HL-60 (cell line): ENCODE results near the gene STMP1.

Source experiments
- DNase-seq, 2 experiments: peaks; one replicate each; pipeline ENCODE4 v3.0.0-alpha.2; 2010 to 2020; ENCODE audit warnings: low read depth in 1 of 2, low spot score in 1 of 2
- H3K27ac ChIP-seq: fragments of 250-450 bp; sonication (Bioruptor Pico); replicated peaks from 2 replicates; pipeline ENCODE4 v1.5.1; 2020; ENCODE audit warnings: mild to moderate bottlenecking, moderate library complexity
- H3K27me3 ChIP-seq: fragments of 250-450 bp; sonication (Bioruptor Pico); 2 replicates; pipeline ENCODE4 v1.5.1; 2021; ENCODE audit warnings: mild to moderate bottlenecking, moderate library complexity; ENCODE audit not compliant: insufficient read depth, poor library complexity, severe bottlenecking
- H3K4me3 ChIP-seq: replicated peaks from 2 replicates; pipeline ENCODE4 v1.5.1; 2011; ENCODE audit warnings: mild to moderate bottlenecking, control low read depth, low read length; ENCODE audit not compliant: insufficient read depth
- CTCF ChIP-seq: IDR thresholded peaks from one replicate; pipeline ENCODE4 v1.5.1; 2011; ENCODE audit warnings: low read length, control low read depth, inconsistent platforms; ENCODE audit not compliant: insufficient read depth
- GABPA ChIP-seq: IDR thresholded peaks from 2 replicates; pipeline ENCODE4 v1.6.1; 2012; ENCODE audit warnings: low read depth
- POLR2AphosphoS5 ChIP-seq: IDR thresholded peaks from 2 replicates; pipeline ENCODE4 v1.6.1; 2012; ENCODE audit warnings: low read depth
- REST ChIP-seq: IDR thresholded peaks from 2 replicates; pipeline ENCODE4 v1.6.1; 2012; ENCODE audit warnings: low read depth; ENCODE audit not compliant: insufficient replicate concordance
- SPI1 ChIP-seq: IDR thresholded peaks from 2 replicates; pipeline ENCODE4 v1.6.1; 2012; ENCODE audit warnings: low read depth, mild to moderate bottlenecking, borderline replicate concordance

The STMP1 gene

GRCh38 chr7:135717693-135718092 lies 55.4 kb downstream of the STMP1 start:
- Histone ChIP-seq H3K27ac (no peak overlapping the region), H3K4me3 (no peak overlapping the region), H3K27me3 (no peaks in the 10 kb centered on the region)
- TF ChIP-seq GABPA (no peak), SPI1 (no peak), CTCF (no peak), POLR2AphosphoS5 (no peak), REST (no peak)
- no peak for DNase-seq

- no peak for TF ChIP-seq REST
- TF ChIP-seq SPI1 = no peak
- TF ChIP-seq GABPA = no peak
- no peak for TF ChIP-seq POLR2AphosphoS5
- TF ChIP-seq CTCF = no peak
- DNase-seq = no peak
- no peak overlapping the region for H3K4me3 ChIP-seq
These were observed 55.9 kb downstream of the STMP1 start for GRCh38 chr7:135718219-135718618.

GRCh38 chr7:135718794-135719437 lies 56.6 kb downstream of the STMP1 start:
- TF ChIP-seq CTCF = no peak
- no peak for TF ChIP-seq SPI1
- no peak for TF ChIP-seq GABPA
- TF ChIP-seq POLR2AphosphoS5 = no peak
- TF ChIP-seq REST = no peak
- DNase-seq = no peak
- Histone ChIP-seq H3K27me3 (no peaks in the 10 kb centered on the region), H3K27ac (no peak overlapping the region), H3K4me3 (no peak overlapping the region)

More at GRCh38 chr7:135718219-135718618, 55.9 kb downstream of the STMP1 start:
- Histone ChIP-seq H3K27me3 (no peaks in the 10 kb centered on the region), H3K27ac (no peak overlapping the region)
